Measurements from ENCODE around the gene ANAPC2.
A peak's percentile ranks its signal among the peaks of the same experiment; 100 is the strongest.

Gene ANAPC2

GRCh38 chr9:137213160-137214060, 25.1 kb upstream of the ANAPC2 start:
- no peak for DNase-seq

GRCh38 chr9:137212520-137212919, 24.2 kb upstream of the ANAPC2 start:
- DNase-seq = no peak

GRCh38 chr9:137211532-137211931, 23.2 kb upstream of the ANAPC2 start:
- DNase-seq = no peak

- DNase-seq = no peak
Observed at GRCh38 chr9:137206602-137207001, 18.2 kb upstream of the ANAPC2 start.

- peak; percentile 65 for DNase-seq
Observed at GRCh38 chr9:137205126-137206069, 17.0 kb upstream of the ANAPC2 start, which contains the start of the genes NDOR1 and TMEM203. Gene NDOR1 (plus strand): TSS chr9:137205700. CDS start chr9:137205778, 78 bp downstream. Gene TMEM203 (minus strand): TSS chr9:137205648. CDS start chr9:137205414, 234 bp downstream.

- DNase-seq = no peak
Observed at GRCh38 chr9:137204731-137205125, 16.4 kb upstream of the ANAPC2 start.

- peak; percentile 53 for DNase-seq
Observed at GRCh38 chr9:137202966-137203365, 14.6 kb upstream of the ANAPC2 start.

GRCh38 chr9:137201205-137201868, 13.0 kb upstream of the ANAPC2 start:
- DNase-seq = no peak

GRCh38 chr9:137200311-137201204, 12.2 kb upstream of the ANAPC2 start, which contains the start of gene TPRN:
Gene TPRN (minus strand): TSS chr9:137200741. CDS start chr9:137200711, 30 bp downstream.
- DNase-seq = peak; percentile 99

GRCh38 chr9:137199411-137200121, 11.2 kb upstream of the ANAPC2 start:
- no peak for DNase-seq

- DNase-seq = no peak
Observed at GRCh38 chr9:137198902-137199283, 10.5 kb upstream of the ANAPC2 start.

- DNase-seq = no peak
Observed at GRCh38 chr9:137198051-137198901, 9.9 kb upstream of the ANAPC2 start.

- DNase-seq = no peak
Observed at GRCh38 chr9:137195525-137196220, 7.3 kb upstream of the ANAPC2 start.

GRCh38 chr9:137194909-137195308, 6.5 kb upstream of the ANAPC2 start:
- DNase-seq = no peak

GRCh38 chr9:137194388-137194787, 6.0 kb upstream of the ANAPC2 start:
- no peak for DNase-seq

GRCh38 chr9:137193771-137194170, 5.4 kb upstream of the ANAPC2 start:
- DNase-seq = no peak

GRCh38 chr9:137192859-137193258, 4.5 kb upstream of the ANAPC2 start:
- no peak for DNase-seq

- no peak for DNase-seq
Observed at GRCh38 chr9:137192448-137192780, 4.1 kb upstream of the ANAPC2 start.

GRCh38 chr9:137191691-137192447, 3.5 kb upstream of the ANAPC2 start:
- DNase-seq = no peak
